A673 (cell line): ENCODE data around the gene MRPS33. TPM values are rescaled to one million over a fixed set of nuclear protein-coding genes. Genes with fewer than 3 reads are reported as not detected.

Experiments used
- BruUV-seq: library from RNA; stranded (reverse); fragments of 400-500 nt; replicated peaks from 2 replicates; lab custom pipeline; 2021; lab: Mats Ljungman, UMichigan
- CTCF ChIA-PET: fragments of 300-600 bp; sonication (Branson Sonifier 250); formaldehyde crosslinking; loops from one replicate; lab custom pipeline; 2022; ENCODE audit warnings: antibody characterized with exemption; lab: Charles Lee
- POLR2A ChIA-PET: fragments of 300-600 bp; sonication (Branson Sonifier 250); formaldehyde crosslinking; loops from one replicate; lab custom pipeline; 2022; ENCODE audit warnings: antibody characterized with exemption; ENCODE audit not compliant: low non-redundant PET; lab: Charles Lee
- DNase-seq: peaks from one replicate; pipeline ENCODE4 v3.0.0-alpha.2; 2015; ENCODE audit warnings: low spot score
- H3K27ac ChIP-seq: fragments of 200-600 bp; sonication (generic); 2 replicates; pipeline ENCODE4 v1.5.1; 2016; ENCODE audit warnings: mixed run types, low read depth, mild to moderate bottlenecking, mixed read lengths, antibody characterized with exemption, low read length; ENCODE audit not compliant: poor library complexity, severe bottlenecking
- H3K27me3 ChIP-seq: fragments of 200-600 bp; sonication (generic); replicated peaks from 2 replicates; pipeline ENCODE4 v1.6.1; 2017; ENCODE audit warnings: mixed run types, low read depth, mild to moderate bottlenecking, mixed read lengths, antibody characterized with exemption, low read length; ENCODE audit not compliant: insufficient read depth, poor library complexity
- H3K36me3 ChIP-seq: fragments of 200-600 bp; sonication (generic); 2 replicates; pipeline ENCODE4 v1.6.1; 2016; ENCODE audit warnings: mixed run types, mild to moderate bottlenecking, mixed read lengths, antibody characterized with exemption, low read length; ENCODE audit not compliant: insufficient read depth, poor library complexity, severe bottlenecking
- H3K4me1 ChIP-seq: fragments of 200-600 bp; sonication (generic); 2 replicates; pipeline ENCODE4 v1.6.1; 2017; ENCODE audit warnings: mixed run types, mild to moderate bottlenecking, mixed read lengths, antibody characterized with exemption, low read length; ENCODE audit not compliant: insufficient read depth, poor library complexity, severe bottlenecking
- H3K4me3 ChIP-seq: fragments of 200-600 bp; sonication (generic); 2 replicates; pipeline ENCODE4 v1.5.1; 2016; ENCODE audit warnings: low read depth, mixed run types, mild to moderate bottlenecking, mixed read lengths, low read length; ENCODE audit not compliant: poor library complexity, severe bottlenecking
- H3K9me3 ChIP-seq: fragments of 200-600 bp; sonication (generic); 2 replicates; pipeline ENCODE4 v1.6.1; 2016; ENCODE audit warnings: mixed run types, low read depth, mild to moderate bottlenecking, mixed read lengths, antibody characterized with exemption, low read length; ENCODE audit not compliant: poor library complexity, severe bottlenecking
- CTCF ChIP-seq: fragments of 300-800, 200-600 bp; sonication (generic); conservative IDR thresholded peaks from 2 replicates; pipeline ENCODE4 v1.5.1; 2017; ENCODE audit warnings: low read depth, mild to moderate bottlenecking, antibody characterized with exemption, low read length, moderate library complexity, mixed read lengths
- EZH2 ChIP-seq: fragments of 200-600 bp; sonication (generic); IDR thresholded peaks from 2 replicates; pipeline ENCODE4 v1.6.1; 2017; ENCODE audit warnings: borderline replicate concordance, low read depth, mild to moderate bottlenecking, mixed read lengths, antibody characterized with exemption, low read length; ENCODE audit not compliant: poor library complexity, severe bottlenecking
- intact Hi-C: fragments of 100-400 bp; cut with micrococcal nuclease; formaldehyde crosslinking; loops from one replicate; pipeline ENCODE4 v1.10.0; 2022; ENCODE audit not compliant: unreplicated experiment
- total RNA-seq: library from RNA; stranded (reverse); gene quantifications from 2 replicates; pipeline ENCODE4 v1.2.3, GENCODE V29; 2021

The MRPS33 gene
- total RNA-seq, 1 experiment from 2014 or later, result 66.0 TPM

- BruUV-seq, result no TSS peak
- no peaks in the 10 kb centered on the region for H3K9me3 ChIP-seq
- peaks cover 9% of the 10 kb centered on the region for H3K4me1 ChIP-seq
- peak; percentile 78 for DNase-seq
- no peaks in the 10 kb centered on the region for H3K27me3 ChIP-seq
- H3K4me3 ChIP-seq, result no peak overlapping the region
- CTCF ChIA-PET, result interaction anchor here (0.7 to 1.3 kb wide), 3 partner anchors 201 to 518 kb away, joined by 3 to 4 read pairs (median 4); no protein-coding TSS in a partner anchor
- H3K36me3 ChIP-seq, result peaks cover 5% of the 10 kb centered on the region
- no peak overlapping the region for H3K27ac ChIP-seq
- intact Hi-C loops, result loop anchor here (1.0 to 5.0 kb wide), 4 partner anchors 201 to 495 kb away; no protein-coding TSS in a partner anchor
- POLR2A ChIA-PET, result no interaction called here
- no peak for TF ChIP-seq EZH2
- TF ChIP-seq CTCF, result peak; percentile 65
Measured at GRCh38 chr7:141012044-141012685, 2.6 kb downstream of the MRPS33 start.

- intact Hi-C loops, result loop anchor here (5.0 kb wide), 2 partner anchors 349 to 494 kb away; no protein-coding TSS in a partner anchor
Measured at GRCh38 chr7:141011443-141011842, 3.3 kb downstream of the MRPS33 start.

More at GRCh38 chr7:141011443-141011842, 3.3 kb downstream of the MRPS33 start:
- no peaks in the 10 kb centered on the region for H3K9me3 ChIP-seq
- peaks cover 5% of the 10 kb centered on the region for H3K36me3 ChIP-seq
- no TSS peak for BruUV-seq
- POLR2A ChIA-PET, result no interaction called here
- DNase-seq, result no peak
- no peak overlapping the region for H3K4me3 ChIP-seq
- no peak overlapping the region for H3K27ac ChIP-seq
- H3K27me3 ChIP-seq, result no peaks in the 10 kb centered on the region
- TF ChIP-seq CTCF (no peak), EZH2 (no peak)
- CTCF ChIA-PET, result interaction anchor here (0.7 to 1.3 kb wide), 2 partner anchors 200 to 518 kb away, joined by 3 to 4 read pairs; no protein-coding TSS in a partner anchor
- H3K4me1 ChIP-seq, result peaks cover 9% of the 10 kb centered on the region
